Measurements from ENCODE around the gene RBM4. TPM values are rescaled to one million over a fixed set of nuclear protein-coding genes. Genes with fewer than 3 reads are reported as not detected.

The RBM4 gene
- total and polyA plus RNA-seq, 2 experiments from 2014 or later: 79.0 to 121 TPM

DNA sequence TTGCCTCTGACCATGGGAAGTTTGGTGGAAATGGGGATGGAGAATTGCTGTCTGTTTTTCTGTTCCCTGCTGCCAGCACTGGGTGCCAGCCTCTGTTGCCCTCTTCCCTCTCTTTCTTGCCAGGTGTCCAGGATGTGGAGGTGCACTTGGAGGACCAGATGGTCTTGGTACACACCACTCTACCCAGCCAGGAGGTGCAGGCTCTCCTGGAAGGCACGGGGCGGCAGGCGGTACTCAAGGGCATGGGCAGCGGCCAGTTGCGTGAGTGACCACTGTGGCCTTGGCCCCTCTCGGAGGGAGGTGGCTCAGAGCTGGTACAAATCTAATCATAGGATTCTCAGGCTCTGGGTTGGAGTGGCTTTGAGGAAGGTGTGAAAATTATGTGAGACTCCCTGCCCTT lies 39.5 kb upstream of the RBM4 start:
- TF ChIP-seq EZH2 (IDR thresholded peaks at IDR 0.05; ENCODE audit: insufficient read depth, poor library complexity, severe bottlenecking) (no peak), EZH2phosphoT487 (IDR thresholded peaks at IDR 0.05; ENCODE audit: insufficient read depth, low read depth) (no peak)
- H3K27ac ChIP-seq: no peak overlapping the region
- in situ Hi-C loops (cut with MboI): loop anchor here (25.0 kb wide), 1 partner anchor 238 kb away; the partner anchor contains the start of gene RCE1
- no peaks in the 10 kb centered on the region for H3K9me2 ChIP-seq (ENCODE audit: insufficient read depth)
- H4K20me1 ChIP-seq (ENCODE audit: insufficient read depth): no peaks in the 10 kb centered on the region
- 97 to 98% methylated on average over 6 of the region's 6 CpGs for WGBS, 2 experiments (ENCODE audit: low coverage in 1 of 2, low lambda C conversion rate in 2 of 2, missing lambda C conversion rate in 2 of 2)
- H3K79me2 ChIP-seq (ENCODE audit: insufficient read depth): peaks cover 38% of the 10 kb centered on the region
- H3K27me3 ChIP-seq (replicated peaks; ENCODE audit: insufficient read depth): no peaks in the 10 kb centered on the region
- no peak overlapping the region for H3K4me3 ChIP-seq
- no peak overlapping the region for H3K9ac ChIP-seq
- no peaks in the 10 kb centered on the region for H3K9me3 ChIP-seq (ENCODE audit: low read depth)
- no peak for DNase-seq
- peaks cover 12% of the 10 kb centered on the region; the same call in 1 of the 2 replicates for H3K4me1 ChIP-seq (ENCODE audit: insufficient read depth)
- no peak overlapping the region for H3K4me2 ChIP-seq (ENCODE audit: unreplicated experiment)
- peaks cover 11% of the 10 kb centered on the region; the same call in 1 of the 2 replicates for H3F3A ChIP-seq (ENCODE audit: insufficient read depth)
- H2AFZ ChIP-seq: no peak overlapping the region
- peaks cover 4% of the 10 kb centered on the region; the same call in 1 of the 2 replicates for H3K36me3 ChIP-seq (ENCODE audit: low read depth)

DNA sequence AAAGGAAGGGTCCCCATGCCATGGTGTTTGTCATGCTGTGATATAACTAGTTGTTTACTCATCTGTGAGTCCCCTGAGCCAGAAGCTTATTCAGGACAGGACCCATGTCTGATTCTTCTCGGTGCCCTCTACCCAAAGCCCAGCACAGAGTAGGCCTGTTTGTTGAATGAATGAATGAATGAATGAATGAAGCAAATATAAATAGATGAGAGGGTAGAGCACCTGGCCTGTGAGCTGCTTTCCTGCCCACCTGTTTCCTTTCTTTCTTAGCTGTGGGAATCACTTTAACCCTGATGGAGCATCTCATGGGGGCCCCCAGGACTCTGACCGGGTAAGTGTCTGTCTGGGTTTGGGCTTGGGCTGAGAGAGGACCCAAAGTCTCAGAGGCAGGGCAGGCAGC lies 38.3 kb upstream of the RBM4 start:
- WGBS, 2 experiments (ENCODE audit: low coverage in 1 of 2, low lambda C conversion rate in 2 of 2, missing lambda C conversion rate in 2 of 2): 94 to 95% methylated on average over 2 of the region's 2 CpGs
- Histone ChIP-seq H3F3A (ENCODE audit: insufficient read depth) (peaks cover 11% of the 10 kb centered on the region; the same call in 1 of the 2 replicates), H2AFZ (no peak overlapping the region), H3K9me2 (ENCODE audit: insufficient read depth) (no peaks in the 10 kb centered on the region), H3K4me3 (no peak overlapping the region), H3K27me3 (replicated peaks; ENCODE audit: insufficient read depth) (no peaks in the 10 kb centered on the region), H3K36me3 (ENCODE audit: low read depth) (peaks cover 4% of the 10 kb centered on the region; the same call in 1 of the 2 replicates), H3K79me2 (ENCODE audit: insufficient read depth) (peaks cover 26% of the 10 kb centered on the region; the same call in 1 of the 2 replicates), H3K9ac (no peak overlapping the region), H3K9me3 (ENCODE audit: low read depth) (no peaks in the 10 kb centered on the region), H3K4me2 (ENCODE audit: unreplicated experiment) (no peak overlapping the region), H3K27ac (no peak overlapping the region), H4K20me1 (ENCODE audit: insufficient read depth) (no peaks in the 10 kb centered on the region), H3K4me1 (ENCODE audit: insufficient read depth) (peaks cover 8% of the 10 kb centered on the region; the same call in 1 of the 2 replicates)
- no peak for DNase-seq
- no peak for TF ChIP-seq EZH2phosphoT487 (IDR thresholded peaks at IDR 0.05; ENCODE audit: insufficient read depth, low read depth)
- no peak for TF ChIP-seq EZH2 (IDR thresholded peaks at IDR 0.05; ENCODE audit: insufficient read depth, poor library complexity, severe bottlenecking)
- in situ Hi-C loops (cut with MboI): no loop called here

DNA sequence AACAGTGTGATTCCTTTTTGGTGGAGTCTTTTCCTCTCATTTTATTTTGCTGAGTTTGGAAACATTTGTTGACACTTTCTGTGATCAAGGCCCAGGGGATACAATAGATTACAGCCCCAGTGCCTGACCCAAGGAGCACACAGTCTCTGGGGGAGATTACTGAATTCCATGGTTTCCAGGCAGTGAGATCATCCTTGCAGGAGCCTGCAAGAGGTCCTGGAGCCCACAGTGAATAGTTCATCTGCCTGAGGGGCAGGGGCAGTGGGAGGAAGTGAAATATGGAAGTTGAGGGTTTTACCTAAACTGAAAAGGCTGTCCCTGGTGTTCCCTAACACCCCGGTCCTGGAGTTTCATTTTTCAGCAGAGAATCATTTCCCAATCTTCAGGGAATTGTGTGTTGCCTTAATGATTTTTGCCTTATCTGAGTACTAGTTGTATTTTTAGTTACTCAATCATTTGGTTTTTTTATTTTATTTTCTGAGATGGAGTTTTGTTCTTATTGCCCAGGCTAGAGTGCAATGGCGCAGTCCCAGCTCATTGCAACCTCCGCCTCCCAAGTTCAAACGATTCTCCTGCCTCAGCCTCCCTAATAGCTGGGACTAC lies 37.8 kb upstream of the RBM4 start:
- H3K9ac ChIP-seq: no peak overlapping the region
- H3K4me2 ChIP-seq (ENCODE audit: unreplicated experiment): no peak overlapping the region
- no peak overlapping the region for H3K27ac ChIP-seq
- H2AFZ ChIP-seq: no peak overlapping the region
- no peak for DNase-seq
- peaks cover 22% of the 10 kb centered on the region; the same call in 1 of the 2 replicates for H3K79me2 ChIP-seq (ENCODE audit: insufficient read depth)
- peaks cover 11% of the 10 kb centered on the region; the same call in 1 of the 2 replicates for H3F3A ChIP-seq (ENCODE audit: insufficient read depth)
- 97 to 99% methylated on average over 4 of the region's 4 CpGs for WGBS, 2 experiments (ENCODE audit: low coverage in 1 of 2, low lambda C conversion rate in 2 of 2, missing lambda C conversion rate in 2 of 2)
- peaks cover 5% of the 10 kb centered on the region; the same call in 1 of the 2 replicates for H3K4me1 ChIP-seq (ENCODE audit: insufficient read depth)
- H3K36me3 ChIP-seq (ENCODE audit: low read depth): peaks cover 4% of the 10 kb centered on the region; the same call in 1 of the 2 replicates
- no peaks in the 10 kb centered on the region for H4K20me1 ChIP-seq (ENCODE audit: insufficient read depth)
- H3K27me3 ChIP-seq (replicated peaks; ENCODE audit: insufficient read depth): no peaks in the 10 kb centered on the region
- TF ChIP-seq EZH2phosphoT487 (IDR thresholded peaks at IDR 0.05; ENCODE audit: insufficient read depth, low read depth): no peak
- no peak for TF ChIP-seq EZH2 (IDR thresholded peaks at IDR 0.05; ENCODE audit: insufficient read depth, poor library complexity, severe bottlenecking)
- no peaks in the 10 kb centered on the region for H3K9me2 ChIP-seq (ENCODE audit: insufficient read depth)
- no peaks in the 10 kb centered on the region for H3K9me3 ChIP-seq (ENCODE audit: low read depth)
- no peak overlapping the region for H3K4me3 ChIP-seq
- in situ Hi-C loops (cut with MboI): no loop called here

- Histone ChIP-seq H4K20me1 (ENCODE audit: insufficient read depth) (no peaks in the 10 kb centered on the region), H3K9ac (no peak overlapping the region), H3K27me3 (replicated peaks; ENCODE audit: insufficient read depth) (no peaks in the 10 kb centered on the region), H3K79me2 (ENCODE audit: insufficient read depth) (0 out of 2 replicates have a peak, but pooled peaks cover 1% of the 10 kb centered on the region), H3K4me3 (no peak overlapping the region), H3K4me2 (ENCODE audit: unreplicated experiment) (no peak overlapping the region), H3K4me1 (ENCODE audit: insufficient read depth) (peaks cover 18% of the 10 kb centered on the region), H3K27ac (no peak overlapping the region), H3F3A (ENCODE audit: insufficient read depth) (peaks cover 31% of the 10 kb centered on the region), H3K9me3 (ENCODE audit: low read depth) (no peaks in the 10 kb centered on the region), H2AFZ (no peak overlapping the region), H3K9me2 (ENCODE audit: insufficient read depth) (no peaks in the 10 kb centered on the region), H3K36me3 (ENCODE audit: low read depth) (peaks cover 4% of the 10 kb centered on the region; the same call in 1 of the 2 replicates)
- 84 to 89% methylated on average over 6 of the region's 6 CpGs for WGBS, 2 experiments (ENCODE audit: low coverage in 1 of 2, low lambda C conversion rate in 2 of 2, missing lambda C conversion rate in 2 of 2)
- no peak for DNase-seq
- in situ Hi-C loops (cut with MboI): no loop called here
- TF ChIP-seq EZH2phosphoT487 (IDR thresholded peaks at IDR 0.05; ENCODE audit: insufficient read depth, low read depth) (no peak), EZH2 (IDR thresholded peaks at IDR 0.05; ENCODE audit: insufficient read depth, poor library complexity, severe bottlenecking) (no peak)
Measured at GRCh38 chr11:66603072-66603471, 35.4 kb upstream of the RBM4 start.

All from GM23248 (cell line).